ENCODE results near the gene VIM. TPM values are rescaled to one million over a fixed set of nuclear protein-coding genes. Genes with fewer than 3 reads are reported as not detected.

VIM gene
- total RNA-seq (100 to 1,000 TPM; 657 to 677 TPM), polyA plus RNA-seq (100 to 1,000 TPM; 309 to 696 TPM)

DNA sequence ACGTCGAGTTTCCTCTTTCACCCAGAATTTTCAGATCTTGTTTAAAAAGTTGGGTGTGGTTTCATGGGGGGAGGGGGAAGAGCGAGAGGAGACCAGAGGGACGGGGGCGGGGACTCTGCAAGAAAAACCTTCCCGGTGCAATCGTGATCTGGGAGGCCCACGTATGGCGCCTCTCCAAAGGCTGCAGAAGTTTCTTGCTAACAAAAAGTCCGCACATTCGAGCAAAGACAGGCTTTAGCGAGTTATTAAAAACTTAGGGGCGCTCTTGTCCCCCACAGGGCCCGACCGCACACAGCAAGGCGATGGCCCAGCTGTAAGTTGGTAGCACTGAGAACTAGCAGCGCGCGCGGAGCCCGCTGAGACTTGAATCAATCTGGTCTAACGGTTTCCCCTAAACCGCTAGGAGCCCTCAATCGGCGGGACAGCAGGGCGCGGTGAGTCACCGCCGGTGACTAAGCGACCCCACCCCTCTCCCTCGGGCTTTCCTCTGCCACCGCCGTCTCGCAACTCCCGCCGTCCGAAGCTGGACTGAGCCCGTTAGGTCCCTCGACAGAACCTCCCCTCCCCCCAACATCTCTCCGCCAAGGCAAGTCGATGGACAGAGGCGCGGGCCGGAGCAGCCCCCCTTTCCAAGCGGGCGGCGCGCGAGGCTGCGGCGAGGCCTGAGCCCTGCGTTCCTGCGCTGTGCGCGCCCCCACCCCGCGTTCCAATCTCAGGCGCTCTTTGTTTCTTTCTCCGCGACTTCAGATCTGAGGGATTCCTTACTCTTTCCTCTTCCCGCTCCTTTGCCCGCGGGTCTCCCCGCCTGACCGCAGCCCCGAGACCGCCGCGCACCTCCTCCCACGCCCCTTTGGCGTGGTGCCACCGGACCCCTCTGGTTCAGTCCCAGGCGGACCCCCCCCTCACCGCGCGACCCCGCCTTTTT, at the start of gene VIM:
VIM (plus strand) TSS at position 151 of the 925 bp plus-strand sequence. CDS start 1,182 bp downstream, outside the sequence.
- peaks cover 16 to 61% of the 10 kb centered on the region in 2 donors for H3K36me3 Mint-ChIP-seq

DNA sequence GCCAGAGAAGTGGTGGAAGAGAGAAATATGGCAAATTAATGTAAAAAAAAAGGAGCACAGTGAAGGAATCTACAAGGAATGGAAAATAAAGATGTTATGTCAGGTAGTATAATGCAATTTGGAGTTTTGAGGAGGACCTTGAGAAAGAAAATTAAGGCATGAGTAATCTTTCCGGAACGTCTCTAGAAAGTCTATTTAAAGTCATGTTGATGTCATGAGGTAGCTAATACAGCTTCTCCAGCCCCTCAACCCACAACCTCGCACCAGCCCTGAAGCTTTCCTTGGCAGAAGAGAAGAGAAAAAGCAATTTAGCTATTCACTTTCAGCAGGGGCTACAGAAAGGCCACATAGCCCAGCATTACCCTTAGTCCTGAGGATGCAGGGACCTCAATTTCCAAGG, 49.0 kb upstream of the VIM start:
- Histone ChIP-seq H3K4me3 (ENCODE audit: low read length in 2 of 2) (no peak overlapping the region), H3K9me3 (ENCODE audit: control insufficient read depth in 1 of 2, low read length in 2 of 2) (no peaks in the 10 kb centered on the region), H3K36me3 (ENCODE audit: insufficient read depth, low read length) (no peaks in the 10 kb centered on the region), H3K27me3 (ENCODE audit: insufficient read depth, low read length) (no peaks in the 10 kb centered on the region), H3K27ac (ENCODE audit: low read depth, low read length) (no peak overlapping the region), H3K4me1 (ENCODE audit: insufficient read depth, low read length) (peaks cover 9% of the 10 kb centered on the region)
- intact Hi-C loops (cut with micrococcal nuclease) = no loop called here
- no peaks in the 10 kb centered on the region for H3K27me3 Mint-ChIP-seq
- peaks cover 0 to 2% of the 10 kb centered on the region in 2 donors for H3K36me3 Mint-ChIP-seq
- H3K27ac Mint-ChIP-seq = no peak overlapping the region
- H3K9me3 Mint-ChIP-seq = no peaks in the 10 kb centered on the region
- peaks cover 6 to 15% (median 10%) of the 10 kb centered on the region in 4 donors for H3K4me1 Mint-ChIP-seq
- H3K4me3 Mint-ChIP-seq = no peak overlapping the region
- no peak for DNase-seq
- CTCF ChIA-PET (ENCODE audit: partially characterized antibody) = interaction anchor here (0.7 to 0.9 kb wide), 2 partner anchors 77 to 79 kb away, joined by 3 to 4 read pairs; no protein-coding TSS in a partner anchor
- POLR2A ChIA-PET (ENCODE audit: partially characterized antibody) = no interaction called here

More for the DNA sequence above, at the start of gene VIM:
- Mint-ChIP-seq H3K9me3 (peaks cover 0 to 10% (median 0%) of the 10 kb centered on the region in 8 donors), H3K27me3 (no peaks in the 10 kb centered on the region), H3K27ac (peak within 1 kb of the TSS; percentile 96 to 100 (median 99)), H3K4me3 (peak within 1 kb of the TSS; percentile 88 to 99 (median 98)), H3K4me1 (peaks cover 27 to 84% (median 52%) of the 10 kb centered on the region in 4 donors)
- Histone ChIP-seq H3K9me3 (ENCODE audit: control insufficient read depth in 1 of 2, low read length in 2 of 2) (no peaks in the 10 kb centered on the region), H3K4me1 (ENCODE audit: insufficient read depth, low read length) (peaks cover 48% of the 10 kb centered on the region), H3K36me3 (ENCODE audit: insufficient read depth, low read length) (peaks cover 23% of the 10 kb centered on the region), H3K27me3 (ENCODE audit: insufficient read depth, low read length) (no peaks in the 10 kb centered on the region), H3K27ac (ENCODE audit: low read depth, low read length) (peak within 1 kb of the TSS; percentile 98), H3K4me3 (ENCODE audit: low read length in 2 of 2) (peak within 1 kb of the TSS; percentile 82 to 91)
- peak; percentile 79 to 95 (median 80) for DNase-seq
- intact Hi-C loops (cut with micrococcal nuclease) = loop anchor here (1.0 to 2.0 kb wide), 3 partner anchors 12 to 792 kb away; partner anchors contain the start of gene PTER
- ChIA-PET CTCF (ENCODE audit: partially characterized antibody) (interaction anchor here (0.9 to 7.9 kb wide), 11 partner anchors 10 to 411 kb away, joined by 3 to 60 read pairs (median 4); partner anchors contain the start of genes RSU1 and TRDMT1), POLR2A (ENCODE audit: partially characterized antibody) (interaction anchor here (0.6 to 15.7 kb wide), 28 partner anchors 7 to 791 kb away, joined by 3 to 483 read pairs (median 12); partner anchors contain the start of genes RSU1, ST8SIA6, STAM and TRDMT1)

DNA sequence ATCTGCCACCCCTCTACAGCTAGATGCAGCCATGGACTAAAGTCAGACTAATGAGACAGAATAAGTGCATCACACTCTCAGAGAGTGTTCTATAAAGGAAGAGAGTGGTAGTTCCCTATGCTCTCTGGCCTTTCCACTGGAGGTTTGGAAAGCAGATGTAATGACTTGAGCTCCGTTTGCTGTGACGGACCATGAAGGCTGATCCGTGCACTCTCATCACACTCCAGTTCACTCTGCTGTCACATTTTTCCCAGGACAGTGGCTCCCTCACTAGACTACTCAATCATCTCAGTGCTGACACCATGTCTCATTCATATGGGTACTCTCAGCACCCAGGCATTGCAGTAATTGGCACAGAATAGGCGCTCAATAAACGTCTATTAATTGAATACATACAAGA, 46.9 kb upstream of the VIM start:
- Histone ChIP-seq H3K36me3 (ENCODE audit: insufficient read depth, low read length) (no peaks in the 10 kb centered on the region), H3K4me1 (ENCODE audit: insufficient read depth, low read length) (no peaks in the 10 kb centered on the region), H3K9me3 (ENCODE audit: control insufficient read depth in 1 of 2, low read length in 2 of 2) (no peaks in the 10 kb centered on the region), H3K27me3 (ENCODE audit: insufficient read depth, low read length) (no peaks in the 10 kb centered on the region), H3K4me3 (ENCODE audit: low read length in 2 of 2) (no peak overlapping the region), H3K27ac (ENCODE audit: low read depth, low read length) (no peak overlapping the region)
- H3K27me3 Mint-ChIP-seq = no peaks in the 10 kb centered on the region
- H3K9me3 Mint-ChIP-seq = no peaks in the 10 kb centered on the region
- H3K4me3 Mint-ChIP-seq = no peak overlapping the region
- DNase-seq = no peak
- no peaks in the 10 kb centered on the region for H3K36me3 Mint-ChIP-seq
- ChIA-PET CTCF (ENCODE audit: partially characterized antibody) (no interaction called here), POLR2A (ENCODE audit: partially characterized antibody) (interaction anchor here (1.8 kb wide), 1 partner anchor 49 kb away, joined by 5 read pairs; no protein-coding TSS in a partner anchor)
- peaks cover 0 to 8% (median 3%) of the 10 kb centered on the region in 4 donors for H3K4me1 Mint-ChIP-seq
- no peak overlapping the region for H3K27ac Mint-ChIP-seq
- intact Hi-C loops (cut with micrococcal nuclease) = no loop called here

DNA sequence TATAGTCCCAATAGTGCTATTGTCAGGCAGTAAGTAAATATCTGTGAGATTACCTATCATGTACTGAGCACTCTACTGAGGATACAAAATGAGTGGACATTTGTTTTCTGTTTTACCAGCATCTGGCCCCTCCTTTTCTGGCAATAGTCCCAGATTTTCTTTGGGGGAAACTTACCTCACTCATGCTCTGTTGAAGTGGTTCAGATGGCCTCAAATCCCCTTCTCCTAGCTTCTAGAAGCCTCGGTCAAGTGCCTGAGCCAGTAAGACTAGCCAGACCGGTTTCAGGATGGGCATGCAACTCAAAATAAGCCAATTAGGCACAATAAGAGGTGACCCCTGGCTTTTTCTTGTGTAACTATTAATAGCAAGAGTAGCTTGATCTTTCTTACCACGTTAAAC, 46.3 kb upstream of the VIM start:
- intact Hi-C loops (cut with micrococcal nuclease) = no loop called here
- no peak for DNase-seq
- H3K9me3 ChIP-seq (ENCODE audit: control insufficient read depth in 1 of 2, low read length in 2 of 2) = no peaks in the 10 kb centered on the region
- Mint-ChIP-seq H3K4me1 (peaks cover 0 to 5% (median 2%) of the 10 kb centered on the region in 4 donors), H3K27ac (no peak overlapping the region), H3K27me3 (no peaks in the 10 kb centered on the region), H3K9me3 (no peaks in the 10 kb centered on the region), H3K36me3 (no peaks in the 10 kb centered on the region), H3K4me3 (no peak overlapping the region)
- CTCF ChIA-PET (ENCODE audit: partially characterized antibody) = interaction anchor here (1.1 to 1.3 kb wide), 2 partner anchors 9 to 46 kb away, joined by 4 to 5 read pairs; no protein-coding TSS in a partner anchor
- no peaks in the 10 kb centered on the region for H3K36me3 ChIP-seq (ENCODE audit: insufficient read depth, low read length)
- no peaks in the 10 kb centered on the region for H3K4me1 ChIP-seq (ENCODE audit: insufficient read depth, low read length)
- POLR2A ChIA-PET (ENCODE audit: partially characterized antibody) = interaction anchor here (1.8 kb wide), 1 partner anchor 48 kb away, joined by 5 read pairs; no protein-coding TSS in a partner anchor
- no peaks in the 10 kb centered on the region for H3K27me3 ChIP-seq (ENCODE audit: insufficient read depth, low read length)
- no peak overlapping the region for H3K4me3 ChIP-seq (ENCODE audit: low read length in 2 of 2)
- H3K27ac ChIP-seq (ENCODE audit: low read depth, low read length) = no peak overlapping the region

DNA sequence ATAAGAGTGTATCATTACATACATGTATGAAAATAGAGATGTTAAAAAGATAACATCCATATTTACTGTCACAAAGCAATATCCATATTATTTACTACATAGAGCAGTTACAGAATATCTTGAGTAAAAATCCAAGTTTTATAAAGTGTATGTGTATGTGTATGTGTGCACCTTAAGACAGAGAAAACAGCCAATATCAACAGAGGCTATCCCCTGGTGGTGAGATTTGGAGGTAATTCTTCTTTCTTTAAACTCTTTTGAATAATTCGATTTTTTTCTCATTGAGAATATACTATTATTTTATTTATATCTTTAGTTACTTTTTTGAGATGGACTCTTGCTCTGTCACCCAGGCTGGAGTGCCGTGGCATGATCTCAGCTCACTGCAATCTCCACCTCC, 44.9 kb upstream of the VIM start:
- H3K27ac Mint-ChIP-seq = no peak overlapping the region
- POLR2A ChIA-PET (ENCODE audit: partially characterized antibody) = no interaction called here
- no peaks in the 10 kb centered on the region for H3K36me3 ChIP-seq (ENCODE audit: insufficient read depth, low read length)
- H3K27ac ChIP-seq (ENCODE audit: low read depth, low read length) = no peak overlapping the region
- no peaks in the 10 kb centered on the region for H3K4me1 ChIP-seq (ENCODE audit: insufficient read depth, low read length)
- H3K4me1 Mint-ChIP-seq = peaks cover 0 to 7% (median 2%) of the 10 kb centered on the region in 4 donors
- H3K9me3 ChIP-seq (ENCODE audit: control insufficient read depth in 1 of 2, low read length in 2 of 2) = no peaks in the 10 kb centered on the region
- no peaks in the 10 kb centered on the region for H3K27me3 Mint-ChIP-seq
- no peaks in the 10 kb centered on the region for H3K9me3 Mint-ChIP-seq
- no peaks in the 10 kb centered on the region for H3K27me3 ChIP-seq (ENCODE audit: insufficient read depth, low read length)
- H3K36me3 Mint-ChIP-seq = no peaks in the 10 kb centered on the region
- no peak overlapping the region for H3K4me3 ChIP-seq (ENCODE audit: low read length in 2 of 2)
- DNase-seq = no peak
- intact Hi-C loops (cut with micrococcal nuclease) = no loop called here
- no peak overlapping the region for H3K4me3 Mint-ChIP-seq
- CTCF ChIA-PET (ENCODE audit: partially characterized antibody) = interaction anchor here (1.3 kb wide), 1 partner anchor 44 kb away, joined by 4 read pairs; no protein-coding TSS in a partner anchor

DNA sequence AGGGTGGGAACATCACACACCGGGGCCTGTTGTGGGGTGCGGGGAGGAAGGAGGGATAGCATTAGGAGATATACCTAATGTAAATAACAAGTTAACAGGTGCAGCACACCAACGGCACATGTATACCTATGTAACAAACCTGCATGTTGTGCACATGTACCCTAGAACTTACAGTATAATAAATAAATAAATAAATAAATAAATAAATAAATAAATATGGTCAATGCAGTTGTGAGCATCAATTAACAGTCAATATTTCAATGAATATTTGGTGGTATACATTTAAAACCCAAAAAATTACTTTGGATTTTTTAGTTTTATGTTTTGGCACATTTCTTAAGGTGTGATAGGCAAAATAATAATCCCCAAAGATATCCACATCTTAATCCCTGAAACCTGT, 42.2 kb upstream of the VIM start:
- H3K4me1 ChIP-seq (ENCODE audit: insufficient read depth, low read length) = no peaks in the 10 kb centered on the region
- H3K4me1 Mint-ChIP-seq = peaks cover 0 to 11% (median 5%) of the 10 kb centered on the region in 4 donors
- ChIA-PET CTCF (ENCODE audit: partially characterized antibody) (no interaction called here), POLR2A (ENCODE audit: partially characterized antibody) (no interaction called here)
- H3K36me3 ChIP-seq (ENCODE audit: insufficient read depth, low read length) = no peaks in the 10 kb centered on the region
- no peaks in the 10 kb centered on the region for H3K27me3 ChIP-seq (ENCODE audit: insufficient read depth, low read length)
- no peaks in the 10 kb centered on the region for H3K9me3 ChIP-seq (ENCODE audit: control insufficient read depth in 1 of 2, low read length in 2 of 2)
- no peak for DNase-seq
- H3K27ac Mint-ChIP-seq = peak overlapping the region in 1 of 7 donors; percentile 43
- no peaks in the 10 kb centered on the region for H3K9me3 Mint-ChIP-seq
- no peak overlapping the region for H3K4me3 Mint-ChIP-seq
- intact Hi-C loops (cut with micrococcal nuclease) = no loop called here
- H3K27me3 Mint-ChIP-seq = no peaks in the 10 kb centered on the region
- no peak overlapping the region for H3K4me3 ChIP-seq (ENCODE audit: low read length in 2 of 2)
- no peak overlapping the region for H3K27ac ChIP-seq (ENCODE audit: low read depth, low read length)
- peaks cover 0 to 4% of the 10 kb centered on the region in 2 donors for H3K36me3 Mint-ChIP-seq

DNA sequence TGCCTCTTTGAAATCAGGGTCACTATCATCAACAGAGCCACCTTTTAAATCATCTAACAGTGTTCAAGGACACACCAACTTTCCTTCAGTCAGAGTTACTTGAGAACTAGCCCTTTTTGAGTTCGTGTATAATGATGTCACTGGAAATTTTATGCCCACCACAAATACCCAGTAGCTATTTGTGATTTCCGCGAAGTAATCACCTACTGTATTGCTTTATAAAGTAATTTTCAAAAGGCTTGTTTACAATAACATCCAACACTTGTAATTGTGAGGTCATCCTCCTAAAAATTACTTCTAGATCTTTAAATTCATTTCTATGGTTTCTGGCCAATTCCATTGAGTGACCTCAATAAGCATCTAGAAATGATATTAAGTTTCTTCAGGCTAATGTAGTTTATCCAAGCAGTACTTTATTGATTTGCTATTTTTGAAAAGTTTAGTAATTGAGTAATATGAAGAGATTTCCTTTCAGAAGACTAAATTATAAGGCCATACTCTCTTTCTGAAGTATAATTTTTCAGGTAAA, 39.3 kb upstream of the VIM start:
- intact Hi-C loops (cut with micrococcal nuclease) = no loop called here
- no peaks in the 10 kb centered on the region for H3K27me3 ChIP-seq (ENCODE audit: insufficient read depth, low read length)
- DNase-seq = no peak
- POLR2A ChIA-PET (ENCODE audit: partially characterized antibody) = no interaction called here
- no peaks in the 10 kb centered on the region for H3K4me1 ChIP-seq (ENCODE audit: insufficient read depth, low read length)
- H3K36me3 ChIP-seq (ENCODE audit: insufficient read depth, low read length) = no peaks in the 10 kb centered on the region
- Mint-ChIP-seq H3K4me1 (peaks cover 0 to 9% (median 3%) of the 10 kb centered on the region in 4 donors), H3K27me3 (no peaks in the 10 kb centered on the region), H3K36me3 (peaks cover 0 to 6% of the 10 kb centered on the region in 2 donors), H3K4me3 (no peak overlapping the region), H3K9me3 (peaks cover 0 to 2% (median 0%) of the 10 kb centered on the region in 8 donors), H3K27ac (no peak overlapping the region)
- no peaks in the 10 kb centered on the region for H3K9me3 ChIP-seq (ENCODE audit: control insufficient read depth in 1 of 2, low read length in 2 of 2)
- H3K4me3 ChIP-seq (ENCODE audit: low read length in 2 of 2) = no peak overlapping the region
- no peak overlapping the region for H3K27ac ChIP-seq (ENCODE audit: low read depth, low read length)
- CTCF ChIA-PET (ENCODE audit: partially characterized antibody) = no interaction called here

All from CD4-positive, alpha-beta memory T cell (primary cell).